GM19238 (cell line): ENCODE data around the gene HNRNPUL2.
"Not testable (repeated sequence)": the region's sequence is repeated elsewhere in the genome, so short reads cannot be mapped to it uniquely, and the experiment has no call there.

Source experiments
- DNase-seq: peaks from one replicate; pipeline ENCODE4 v3.0.0; 2011; ENCODE audit warnings: low spot score; ENCODE audit not compliant: insufficient read length

The HNRNPUL2 gene

DNA sequence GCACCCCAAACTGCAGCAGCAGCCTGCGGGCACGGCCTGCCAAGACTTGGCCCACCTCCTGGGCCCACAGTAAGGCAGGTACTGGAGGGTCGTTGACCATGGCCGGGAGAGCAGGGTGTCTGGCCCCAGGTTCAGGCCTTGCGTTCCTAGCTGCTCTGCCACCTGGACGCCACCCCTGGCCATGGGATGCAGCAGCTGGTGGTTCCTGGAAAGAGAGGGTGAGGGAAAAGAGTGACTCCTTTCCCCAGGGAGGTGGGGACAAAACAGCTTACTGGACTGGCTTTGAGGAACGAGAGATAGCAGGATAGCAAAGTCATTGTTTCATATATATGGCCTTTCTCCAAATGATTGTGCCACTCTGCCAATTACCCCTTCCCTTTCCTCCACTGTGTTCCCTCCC, 21.8 kb downstream of the HNRNPUL2 start:
- DNase-seq: no peak

DNA sequence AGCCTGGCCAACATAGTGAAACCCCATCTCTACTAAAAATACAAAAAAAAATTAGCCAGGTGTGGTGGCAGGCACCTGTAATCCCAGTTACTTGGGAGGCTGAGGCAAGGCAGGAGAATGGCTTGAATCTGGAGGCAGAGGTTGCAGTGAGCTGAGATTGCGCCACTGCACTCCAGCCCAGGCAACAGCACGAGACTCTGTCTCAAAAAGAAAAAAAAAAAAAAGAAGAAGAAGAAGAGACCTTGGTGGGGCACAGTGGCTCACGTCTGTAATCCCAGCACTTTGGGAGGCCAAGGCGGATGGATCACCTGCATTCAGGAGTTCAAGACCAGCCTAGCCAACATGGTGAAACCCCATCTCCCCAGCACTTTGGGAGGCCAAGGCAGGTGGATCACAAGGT, 23.3 kb downstream of the HNRNPUL2 start:
- not testable (repeated sequence) for DNase-seq

DNA sequence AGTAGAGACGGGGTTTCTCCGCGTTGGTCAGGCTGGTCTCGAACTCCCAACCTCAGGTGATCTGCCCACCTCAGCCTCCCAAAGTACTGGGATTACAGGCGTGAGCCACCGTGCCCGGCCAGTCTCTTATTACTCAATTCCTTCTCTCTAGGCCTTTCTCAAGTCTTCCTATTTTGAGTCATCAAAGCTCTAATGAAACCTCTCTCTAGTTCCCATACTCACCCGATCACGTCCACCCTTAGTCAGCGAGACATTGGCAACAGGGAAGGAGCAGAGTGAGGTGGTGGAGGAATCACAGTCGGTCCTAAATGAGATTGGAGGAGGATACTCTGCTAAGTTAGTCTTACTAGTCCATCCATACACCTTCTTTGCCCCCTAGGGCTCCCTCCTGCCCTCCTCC, 25.0 kb downstream of the HNRNPUL2 start:
- DNase-seq: no peak

DNA sequence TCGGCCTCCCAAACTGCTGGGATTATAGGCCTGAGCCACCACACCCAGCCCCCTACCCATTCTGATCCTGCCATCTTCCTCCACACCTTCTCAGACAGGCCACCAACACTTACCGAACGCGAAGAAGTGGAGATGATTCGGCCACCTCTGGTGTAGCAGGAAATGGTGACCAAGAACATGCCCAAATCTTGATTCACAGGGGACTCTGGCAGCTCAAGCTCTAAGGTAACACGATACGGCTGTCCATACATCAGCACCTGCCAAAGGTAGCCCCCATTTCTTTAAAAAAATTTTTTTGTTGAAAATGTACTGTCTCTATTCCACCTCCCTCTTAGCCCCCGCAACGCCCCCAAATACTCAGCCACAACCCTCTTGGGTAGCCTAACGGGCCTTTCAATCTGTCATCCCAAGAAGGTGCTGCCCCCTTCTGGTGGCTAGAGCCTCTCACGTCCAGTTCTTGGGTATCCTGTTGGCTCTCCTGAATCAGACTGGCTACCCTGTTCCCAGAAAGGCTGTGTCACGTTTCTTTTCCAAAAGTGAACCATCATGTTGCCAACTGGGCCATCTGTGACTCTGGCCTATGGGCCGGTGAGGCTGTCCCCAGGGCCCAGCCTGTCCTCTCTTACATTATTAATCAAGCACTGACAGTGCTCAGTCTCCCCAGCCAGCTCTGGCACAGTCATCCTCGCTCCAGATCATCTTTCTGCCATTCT, 32.6 kb downstream of the HNRNPUL2 start:
- peak; percentile 70 for DNase-seq

DNA sequence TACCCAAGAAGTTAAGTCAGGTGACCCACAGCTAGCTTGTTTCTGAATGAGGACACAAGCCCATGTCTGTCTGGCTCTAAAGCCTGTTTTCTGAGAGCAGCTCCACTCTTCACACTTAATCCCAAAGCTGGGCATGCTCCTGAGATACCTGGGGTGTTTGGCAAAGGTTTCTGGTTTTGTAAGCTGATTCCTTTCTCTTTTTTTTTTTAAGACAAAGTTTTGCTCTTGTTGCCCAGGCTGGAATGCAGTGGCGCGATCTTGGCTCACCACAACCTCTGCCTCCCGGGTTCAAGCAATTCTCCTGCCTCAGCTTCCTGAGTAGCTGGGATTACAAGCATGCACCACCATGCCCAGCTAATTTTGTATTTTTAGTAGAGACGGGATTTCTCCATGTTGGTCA, 33.6 kb downstream of the HNRNPUL2 start:
- DNase-seq: not testable (repeated sequence)

DNA sequence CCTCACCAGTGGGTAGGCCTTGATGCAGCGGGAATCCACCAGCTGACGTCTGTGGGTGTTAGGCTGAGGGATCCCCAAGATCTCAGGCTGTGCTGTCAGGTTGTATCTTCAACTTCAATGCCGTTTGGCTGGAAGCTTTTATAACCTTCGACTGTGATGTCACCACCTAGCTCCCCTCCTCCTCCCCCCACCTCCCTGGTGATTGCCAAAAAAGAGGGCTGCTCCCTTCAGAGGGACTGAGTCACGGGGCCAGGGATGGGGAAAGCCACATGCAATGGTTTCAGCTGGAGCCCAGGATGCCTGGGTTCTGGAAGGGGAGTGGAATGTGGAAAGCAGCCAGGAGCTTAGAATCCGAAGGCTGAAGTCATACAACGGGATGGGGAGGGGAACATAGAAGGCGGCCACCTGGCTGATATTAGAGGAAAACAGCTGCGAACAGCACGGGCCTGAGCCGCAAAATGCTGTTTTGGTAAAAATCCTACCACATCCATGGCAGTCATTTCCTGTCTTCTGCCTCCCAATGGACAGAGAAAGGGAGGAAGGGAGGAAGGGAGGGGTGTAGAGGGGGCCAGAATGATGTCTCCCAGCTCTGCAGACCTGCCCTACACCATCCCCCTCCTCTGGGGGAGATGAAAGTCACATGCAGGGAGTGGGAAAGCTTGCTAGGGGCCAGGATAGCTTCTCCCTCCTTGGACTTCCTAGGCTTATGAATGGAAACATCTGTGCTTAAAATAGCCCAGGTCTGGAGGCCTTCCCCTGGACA, 37.7 kb downstream of the HNRNPUL2 start, which contains the start of gene LRRN4CL:
LRRN4CL (minus strand) TSS at position 110 of the 763 bp plus-strand sequence. CDS start 1,022 bp downstream, outside the sequence.
- DNase-seq: no peak

DNA sequence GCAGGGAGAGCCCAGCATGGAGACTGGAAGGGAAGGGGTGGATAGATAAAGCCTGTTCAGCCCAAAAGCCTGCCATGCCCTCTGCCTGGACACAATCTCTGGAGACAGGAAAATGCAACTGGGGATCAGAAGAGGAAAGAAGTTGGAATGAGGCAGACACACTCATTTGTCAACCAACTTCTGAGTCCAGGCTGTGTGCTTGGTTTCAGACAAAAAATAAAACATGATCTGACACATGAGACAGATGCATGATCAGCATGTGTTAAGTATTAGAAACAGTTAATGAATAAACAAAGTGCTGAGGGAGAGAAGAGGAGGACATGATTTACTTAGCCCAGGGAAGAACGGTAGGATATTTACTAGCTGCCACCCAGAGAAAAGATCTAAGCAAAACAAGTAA, 38.8 kb downstream of the HNRNPUL2 start:
- DNase-seq: no peak

DNA sequence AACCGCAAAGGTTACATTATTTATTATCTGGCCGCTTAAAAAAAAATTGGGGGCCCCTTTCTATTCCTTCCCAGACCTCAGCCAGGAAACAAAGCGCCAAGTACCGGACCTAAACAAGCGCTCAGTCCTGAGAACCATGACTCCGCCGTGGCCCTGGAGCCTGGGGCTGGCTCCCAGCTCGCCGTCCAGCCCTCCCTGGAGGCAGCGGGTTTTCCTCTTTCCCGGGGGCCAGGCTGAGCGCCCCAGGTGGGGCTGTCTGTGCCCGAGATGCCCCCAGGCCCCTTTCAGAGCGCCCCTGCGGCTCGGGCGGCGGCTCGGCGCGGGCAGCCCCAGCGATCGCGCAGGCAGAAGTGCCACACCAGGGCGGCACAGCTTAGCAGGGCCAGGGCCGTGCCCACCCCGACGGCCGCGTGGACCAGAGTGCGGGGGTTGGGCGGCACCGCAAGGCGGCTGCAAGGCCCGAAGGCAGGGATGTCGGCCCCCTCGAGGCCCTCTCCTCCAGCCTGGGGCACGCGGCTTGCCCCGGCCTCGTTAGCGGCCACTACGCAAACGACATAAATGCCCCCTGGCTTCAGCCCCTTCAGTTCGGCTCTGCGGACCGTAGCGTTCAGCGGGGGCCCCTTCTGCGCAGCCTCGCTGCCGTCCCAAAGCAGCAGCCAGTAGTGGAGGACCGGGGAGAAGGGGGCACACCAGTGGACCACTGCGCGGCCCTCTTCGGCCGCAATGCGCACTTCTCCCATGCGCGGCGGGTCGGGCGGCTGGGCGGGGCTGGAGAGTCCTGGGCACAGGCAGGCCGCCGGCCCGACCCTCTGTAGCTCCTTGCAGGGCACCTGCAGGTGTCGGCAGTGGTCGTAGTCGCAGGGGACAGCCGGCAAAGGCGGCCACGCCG, 39.5 kb downstream of the HNRNPUL2 start:
- DNase-seq: no peak

DNA sequence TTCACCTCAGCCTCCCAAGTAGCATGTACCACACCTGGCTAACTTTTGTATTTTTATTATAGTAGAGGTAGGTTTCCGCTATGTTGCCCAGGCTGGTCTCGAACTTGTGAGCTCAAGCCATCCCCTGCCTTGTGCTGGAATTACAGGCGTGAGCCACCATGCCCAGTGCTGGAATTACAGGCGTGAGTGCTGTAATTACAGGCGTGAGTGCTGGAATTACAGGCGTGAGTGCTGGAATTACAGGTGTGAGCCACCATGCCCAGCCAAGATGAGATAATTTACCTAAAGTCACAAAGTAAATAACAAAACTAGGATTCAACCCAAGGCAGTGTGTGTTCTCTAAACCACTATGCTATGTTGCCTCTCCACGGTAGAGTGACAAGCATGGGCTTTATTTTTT, 44.7 kb downstream of the HNRNPUL2 start:
- DNase-seq: no peak

DNA sequence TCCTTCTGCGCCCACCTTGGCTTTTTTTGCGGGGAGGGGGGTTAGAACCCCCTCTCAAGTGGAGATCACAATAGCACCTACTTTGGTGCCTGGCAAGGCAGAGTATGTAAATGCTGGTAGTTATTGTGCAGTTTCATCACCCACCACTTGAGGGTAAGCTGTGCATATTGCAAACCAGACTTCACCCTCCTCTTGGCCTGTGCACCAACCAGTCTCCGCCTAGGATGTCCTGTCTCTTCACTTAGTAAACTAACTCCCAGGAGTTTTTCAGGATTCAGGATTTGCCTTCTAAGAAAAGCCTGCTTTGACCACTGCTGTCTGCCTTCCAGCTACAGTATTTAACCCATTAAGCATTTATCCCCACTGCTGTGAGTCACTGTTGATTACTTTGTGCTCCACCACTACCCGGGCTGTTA, 46.4 kb downstream of the HNRNPUL2 start:
- DNase-seq: no peak

DNA sequence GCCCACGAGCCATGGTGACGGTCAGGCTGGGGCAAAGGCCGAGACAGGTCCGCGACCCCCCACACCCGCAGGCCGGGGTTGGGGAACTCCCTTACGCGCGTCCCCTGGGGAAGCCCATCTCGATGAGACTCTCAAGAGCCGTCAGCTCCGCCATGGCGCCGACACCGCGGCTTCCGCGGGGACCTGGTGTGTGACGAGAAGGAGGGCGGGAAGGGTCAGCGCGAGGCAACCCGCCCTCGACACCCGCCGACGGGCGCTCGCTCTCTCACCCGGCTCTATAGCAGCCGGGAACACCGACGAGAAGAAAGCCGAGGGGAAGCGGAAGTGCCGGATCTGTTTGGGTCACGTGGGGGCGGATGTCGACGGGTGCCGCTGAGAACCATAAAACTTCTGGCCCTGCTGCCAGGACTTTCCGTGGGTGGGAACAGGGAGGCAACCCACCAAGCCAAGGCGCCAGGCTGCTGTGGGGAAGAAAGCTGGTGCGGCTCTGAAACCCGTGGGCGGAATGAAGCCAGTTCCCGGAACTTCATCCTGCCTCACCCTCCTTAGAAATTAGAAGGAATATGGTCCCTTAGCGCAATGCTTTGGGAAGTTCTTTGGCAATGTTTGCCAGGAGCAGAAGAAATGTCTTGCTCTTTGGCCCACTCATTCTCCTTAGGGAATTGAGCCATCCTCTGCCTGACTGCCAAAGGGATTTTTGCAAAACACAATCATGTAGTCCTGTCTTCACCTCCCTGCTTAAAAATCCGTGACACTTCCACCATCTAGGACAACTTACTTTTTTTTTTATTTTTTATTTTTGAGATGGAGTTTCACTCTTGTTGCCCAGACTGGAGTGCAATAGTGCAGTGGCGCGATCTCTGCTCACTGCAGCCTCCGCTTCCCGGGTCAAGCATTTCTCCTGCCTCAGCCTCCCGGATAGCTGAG, 48.2 kb downstream of the HNRNPUL2 start, which contains the start of gene UBXN1:
UBXN1 (minus strand) TSS at position 304 of the 927 bp plus-strand sequence; CDS start at position 154, 150 bp downstream.
- peak; percentile 91 for DNase-seq

DNA sequence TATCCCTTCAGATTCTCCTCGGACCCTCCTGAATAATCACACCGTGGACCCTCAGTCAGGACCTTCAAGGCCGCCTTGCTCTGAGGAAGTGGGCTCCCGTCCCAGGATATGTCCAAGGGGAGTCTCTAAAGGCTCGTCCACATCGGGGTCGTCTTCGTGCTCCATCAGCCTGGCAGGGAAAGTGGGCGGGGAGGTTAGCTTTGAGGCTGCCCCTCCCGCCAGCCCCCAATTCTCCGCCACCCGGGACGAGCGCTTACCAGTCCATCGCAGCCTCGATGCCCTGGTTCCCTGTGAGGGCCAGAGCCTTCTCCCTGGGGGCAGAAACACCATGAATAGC, 48.9 kb downstream of the HNRNPUL2 start:
- no peak for DNase-seq

DNA sequence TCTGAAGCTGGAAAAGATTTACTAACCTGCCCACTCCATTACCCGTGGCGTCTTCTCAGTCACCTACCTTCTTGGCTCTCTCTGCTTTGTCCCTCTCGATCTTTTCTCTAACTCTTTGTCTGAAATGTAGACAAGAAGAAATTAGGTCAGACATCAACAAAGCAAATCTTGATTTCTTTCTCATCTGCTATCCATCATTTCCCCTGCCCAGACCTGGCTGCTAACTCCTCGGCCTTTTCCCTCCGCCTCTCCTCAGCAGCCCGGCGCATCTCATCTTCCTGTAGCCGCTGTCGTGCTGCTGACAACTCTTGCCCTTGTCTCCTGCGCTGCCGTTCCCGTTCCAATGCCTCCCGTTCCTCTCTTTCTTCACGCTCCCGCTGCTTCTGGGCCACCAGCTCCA, 49.5 kb downstream of the HNRNPUL2 start:
- DNase-seq: no peak

DNA sequence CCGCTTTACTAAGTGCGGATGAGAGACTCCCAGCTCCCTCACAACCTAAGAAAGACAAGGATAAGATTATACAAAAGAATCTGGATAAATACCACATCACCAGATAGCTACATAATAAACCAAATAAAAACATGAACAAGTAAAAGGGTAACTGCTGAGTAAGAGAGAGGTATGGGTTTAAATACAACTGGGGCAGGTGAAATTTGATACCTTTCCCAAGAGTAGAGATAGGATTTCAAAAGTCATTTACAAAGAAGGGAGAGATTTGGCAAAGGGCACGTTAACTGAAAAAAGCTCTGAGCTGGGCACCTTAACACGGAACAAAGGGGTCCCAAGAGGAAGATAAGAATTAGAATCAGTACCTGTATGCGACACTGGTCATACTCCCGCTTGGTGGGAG, 50.1 kb downstream of the HNRNPUL2 start:
- no peak for DNase-seq

DNA sequence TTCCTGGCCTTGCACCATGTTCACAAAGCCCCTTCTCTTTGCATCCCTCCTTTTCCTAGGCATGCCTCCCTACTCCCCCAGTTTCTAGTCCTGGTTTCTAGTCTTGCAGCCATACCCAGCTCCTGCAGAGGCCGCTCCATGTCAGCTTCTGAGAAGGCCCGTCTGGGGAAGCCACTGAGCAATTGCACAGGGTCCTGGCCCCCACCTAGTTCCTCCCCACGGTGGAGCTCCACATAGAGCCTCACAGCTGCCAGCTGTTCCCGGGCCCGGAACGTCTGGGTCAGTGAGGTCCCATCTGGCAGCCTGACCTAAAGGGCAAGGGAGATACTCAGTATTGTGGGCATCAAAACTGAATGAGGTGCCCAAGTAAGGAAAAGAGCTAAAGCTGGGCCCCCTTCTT, 50.6 kb downstream of the HNRNPUL2 start:
- no peak for DNase-seq

DNA sequence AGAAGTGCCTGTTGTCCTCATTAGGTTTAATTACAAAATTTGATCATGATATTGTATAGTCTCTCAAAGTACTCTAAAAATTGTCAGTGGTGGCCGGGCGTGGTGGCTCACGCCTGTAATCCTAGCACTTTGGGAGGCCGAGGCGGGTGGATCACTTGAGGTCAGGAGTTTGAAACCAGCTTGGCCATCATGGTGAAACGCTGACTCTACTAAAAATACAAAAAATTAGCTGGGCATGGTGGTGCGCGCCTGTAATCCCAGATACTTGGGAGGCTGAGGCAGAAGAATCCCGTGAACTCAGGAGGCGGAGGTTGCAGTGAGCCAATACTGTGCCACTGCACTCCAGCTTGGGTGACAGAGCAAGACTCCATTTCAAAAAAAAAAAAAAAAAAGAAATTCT, 51.8 kb downstream of the HNRNPUL2 start:
- DNase-seq: not testable (repeated sequence)

DNA sequence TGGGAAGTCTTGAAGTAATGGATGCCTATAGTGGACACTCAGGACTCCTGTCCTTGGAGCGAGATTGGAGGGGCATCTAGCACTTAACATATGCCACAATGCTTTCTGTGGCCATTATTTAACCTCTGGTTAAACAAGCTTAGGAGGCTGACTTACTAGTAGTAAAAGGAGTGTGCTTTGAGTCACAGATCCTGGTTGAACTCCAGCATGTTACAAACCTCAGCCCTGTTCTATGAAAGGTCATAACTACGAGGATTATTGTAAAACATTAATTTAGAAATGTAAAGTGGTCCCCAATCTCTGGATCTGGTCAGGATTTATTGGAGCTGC, 54.1 kb downstream of the HNRNPUL2 start:
- no peak for DNase-seq

DNA sequence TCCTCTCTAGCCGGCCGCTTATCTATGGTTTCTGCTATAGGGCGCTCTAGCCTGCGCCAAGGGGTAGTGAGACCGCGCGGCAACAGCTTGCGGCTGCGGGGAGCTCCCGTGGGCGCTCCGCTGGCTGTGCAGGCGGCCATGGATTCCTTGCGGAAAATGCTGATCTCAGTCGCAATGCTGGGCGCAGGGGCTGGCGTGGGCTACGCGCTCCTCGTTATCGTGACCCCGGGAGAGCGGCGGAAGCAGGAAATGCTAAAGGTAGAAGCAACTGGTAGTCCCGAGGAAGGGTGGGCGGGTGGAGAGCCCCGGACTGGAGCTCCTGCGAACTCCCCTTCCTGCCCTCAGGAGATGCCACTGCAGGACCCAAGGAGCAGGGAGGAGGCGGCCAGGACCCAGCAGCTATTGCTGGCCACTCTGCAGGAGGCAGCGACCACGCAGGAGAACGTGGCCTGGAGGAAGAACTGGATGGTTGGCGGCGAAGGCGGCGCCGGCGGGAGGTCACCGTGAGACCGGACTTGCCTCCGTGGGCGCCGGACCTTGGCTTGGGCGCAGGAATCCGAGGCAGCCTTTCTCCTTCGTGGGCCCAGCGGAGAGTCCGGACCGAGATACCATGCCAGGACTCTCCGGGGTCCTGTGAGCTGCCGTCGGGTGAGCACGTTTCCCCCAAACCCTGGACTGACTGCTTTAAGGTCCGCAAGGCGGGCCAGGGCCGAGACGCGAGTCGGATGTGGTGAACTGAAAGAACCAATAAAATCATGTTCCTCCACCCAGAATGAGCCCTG, 55.5 kb downstream of the HNRNPUL2 start, which contains the start of the genes LBHD1 and UQCC3:
LBHD1 (minus strand) TSS at position 660 of the 782 bp plus-strand sequence. CDS start 2,236 bp downstream, outside the sequence.
UQCC3 (plus strand) TSS at position 66 of the 782 bp plus-strand sequence; CDS start at position 139, 73 bp downstream.
- DNase-seq: peak; percentile 78

DNA sequence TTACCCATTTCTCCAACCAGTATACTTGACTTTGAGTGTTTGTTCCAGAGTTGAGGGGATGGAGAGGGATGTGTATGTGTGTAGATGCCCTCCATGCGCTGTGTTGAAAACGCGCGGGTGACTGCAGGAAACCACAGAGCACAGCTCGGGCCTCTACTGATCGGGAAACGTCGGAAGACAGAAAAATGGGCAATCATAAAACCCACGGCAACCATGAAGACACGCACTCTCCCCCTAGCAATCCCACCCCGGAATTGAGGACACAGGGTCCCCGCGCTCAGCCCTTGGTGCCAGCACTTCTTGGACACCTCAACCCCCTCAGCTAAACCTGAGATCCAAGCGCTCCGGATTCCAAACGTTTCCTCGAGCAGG, 56.0 kb downstream of the HNRNPUL2 start:
- DNase-seq: no peak
